ENCODE data around the gene CEP128. TPM values are rescaled to one million over a fixed set of nuclear protein-coding genes. Genes with fewer than 3 reads are reported as not detected.

CEP128 gene
- total and polyA plus RNA-seq, 7 donors, result 0.79 to 2.3 (median 1.8) TPM

GRCh38 chr14:80587096-80587724 is 354.3 kb downstream of the CEP128 start:
- H3K36me3 ChIP-seq (ENCODE audit: insufficient read depth in 1 of 2, low read depth in 1 of 2), result no peaks in the 10 kb centered on the region
- H3K4me3 ChIP-seq, result no peak overlapping the region
- WGBS, 3 donors, result 63 to 75% (median 72%) methylated on average over 3 of the region's 3 CpGs
- peak; percentile 25 for TF ChIP-seq CTCF (IDR thresholded peaks at IDR 0.05)
- peak in 2 of 4 donors; percentile 60 to 67 for ATAC-seq
- intact Hi-C loops (cut with DNase I), result no loop called here
- no peaks in the 10 kb centered on the region for H3K27me3 ChIP-seq (ENCODE audit: insufficient read depth in 3 of 3, low read length in 2 of 3)
- no peak overlapping the region for H3K27ac ChIP-seq
- no peak for DNase-seq
- H3K4me1 ChIP-seq, result no peaks in the 10 kb centered on the region
- H3K9me3 ChIP-seq, result no peaks in the 10 kb centered on the region

GRCh38 chr14:80586131-80586530 is 355.4 kb downstream of the CEP128 start:
- H3K4me1 ChIP-seq, result no peaks in the 10 kb centered on the region
- TF ChIP-seq CTCF (IDR thresholded peaks at IDR 0.05), result no peak
- no peaks in the 10 kb centered on the region for H3K36me3 ChIP-seq (ENCODE audit: insufficient read depth in 1 of 2, low read depth in 1 of 2)
- H3K27me3 ChIP-seq (ENCODE audit: insufficient read depth in 3 of 3, low read length in 2 of 3), result no peaks in the 10 kb centered on the region
- WGBS, 3 donors, result 75 to 100% (median 87%) methylated on average over 1 of the region's 1 CpG
- DNase-seq, result no peak
- H3K27ac ChIP-seq, result no peak overlapping the region
- H3K9me3 ChIP-seq, result no peaks in the 10 kb centered on the region
- no peak overlapping the region for H3K4me3 ChIP-seq
- peak in 1 of 4 donors; percentile 26 for ATAC-seq
- intact Hi-C loops (cut with DNase I), result no loop called here

GRCh38 chr14:80585506-80585835 is 356.1 kb downstream of the CEP128 start:
- DNase-seq, result no peak
- no peak for ATAC-seq
- no peak overlapping the region for H3K27ac ChIP-seq
- no peak for TF ChIP-seq CTCF (IDR thresholded peaks at IDR 0.05)
- H3K4me3 ChIP-seq, result no peak overlapping the region
- intact Hi-C loops (cut with DNase I), result no loop called here
- WGBS, 3 donors, result 80 to 92% (median 92%) methylated on average over 1 of the region's 1 CpG
- no peaks in the 10 kb centered on the region for H3K4me1 ChIP-seq
- H3K9me3 ChIP-seq, result no peaks in the 10 kb centered on the region
- H3K36me3 ChIP-seq (ENCODE audit: insufficient read depth in 1 of 2, low read depth in 1 of 2), result no peaks in the 10 kb centered on the region
- no peaks in the 10 kb centered on the region for H3K27me3 ChIP-seq (ENCODE audit: insufficient read depth in 3 of 3, low read length in 2 of 3)

- H3K4me1 ChIP-seq, result no peaks in the 10 kb centered on the region
- no peak for DNase-seq
- 60 to 75% (median 65%) methylated on average over 2 of the region's 2 CpGs for WGBS, 3 donors
- no peak for TF ChIP-seq CTCF (IDR thresholded peaks at IDR 0.05)
- no peak overlapping the region for H3K27ac ChIP-seq
- no peaks in the 10 kb centered on the region for H3K36me3 ChIP-seq (ENCODE audit: insufficient read depth in 1 of 2, low read depth in 1 of 2)
- intact Hi-C loops (cut with DNase I), result no loop called here
- H3K4me3 ChIP-seq, result no peak overlapping the region
- ATAC-seq, result no peak
- no peaks in the 10 kb centered on the region for H3K9me3 ChIP-seq
- no peaks in the 10 kb centered on the region for H3K27me3 ChIP-seq (ENCODE audit: insufficient read depth in 3 of 3, low read length in 2 of 3)
Measured at GRCh38 chr14:80584744-80585505, 356.6 kb downstream of the CEP128 start.

Measured in psoas muscle (tissue), 8 donors.